GM18909 (cell line): ENCODE data around the gene NUTM2E.
"Not testable (repeated sequence)": the region's sequence is repeated elsewhere in the genome, so short reads cannot be mapped to it uniquely, and the experiment has no call there.

ENCODE experiments used
- ATAC-seq: cut with Tn5 transposase; IDR thresholded peaks from one replicate; pipeline ENCODE4 v1.9.1; 2021; ENCODE audit warnings: mild to moderate bottlenecking; ENCODE audit not compliant: unreplicated experiment, poor library complexity

NUTM2E gene

DNA sequence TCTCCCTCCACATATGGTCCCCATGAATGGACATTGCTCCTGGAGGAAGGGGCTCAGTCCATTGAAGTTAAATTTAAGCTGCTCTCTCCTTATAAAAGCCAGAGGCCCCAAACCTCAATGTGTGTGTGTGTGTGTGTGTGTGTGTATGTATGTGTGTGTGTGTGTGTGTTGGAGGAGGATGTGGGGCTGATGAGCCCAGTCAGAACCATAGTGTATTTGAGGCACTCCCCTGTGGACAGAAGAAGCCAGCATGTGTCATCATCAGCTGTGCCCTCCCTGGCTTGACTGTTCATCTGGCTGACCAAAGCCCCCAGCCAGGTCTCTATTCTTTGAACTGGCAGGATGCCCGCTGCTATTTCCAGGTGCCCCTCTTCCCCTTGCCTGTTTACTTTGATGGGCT lies 35.7 kb downstream of the NUTM2E start:
- not testable (repeated sequence) for ATAC-seq

GRCh38 chr10:79862803-79863202 lies 36.3 kb downstream of the NUTM2E start:
- ATAC-seq: not testable (repeated sequence)

GRCh38 chr10:79866903-79867551 lies 40.5 kb downstream of the NUTM2E start:
- ATAC-seq: not testable (repeated sequence)

DNA sequence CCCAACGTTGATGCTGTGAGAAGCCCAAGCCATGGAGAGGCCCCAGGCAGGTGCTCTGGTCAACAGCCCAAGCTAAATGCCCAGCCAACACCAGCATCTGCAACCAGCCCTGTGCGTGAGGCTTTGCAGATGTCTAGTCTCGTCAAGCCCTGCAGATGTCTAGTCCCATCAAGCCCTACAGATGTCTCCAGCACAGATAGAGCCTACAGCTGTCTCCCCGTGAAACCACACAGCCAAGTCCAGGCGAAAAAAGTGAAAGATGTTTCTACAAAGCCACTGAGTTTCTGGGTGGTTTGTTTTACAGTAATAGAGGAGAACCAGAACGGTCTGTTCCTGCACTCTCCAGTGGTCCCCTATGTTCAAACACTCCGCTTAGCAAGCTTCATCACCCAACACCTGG lies 41.5 kb downstream of the NUTM2E start:
- ATAC-seq: not testable (repeated sequence)

DNA sequence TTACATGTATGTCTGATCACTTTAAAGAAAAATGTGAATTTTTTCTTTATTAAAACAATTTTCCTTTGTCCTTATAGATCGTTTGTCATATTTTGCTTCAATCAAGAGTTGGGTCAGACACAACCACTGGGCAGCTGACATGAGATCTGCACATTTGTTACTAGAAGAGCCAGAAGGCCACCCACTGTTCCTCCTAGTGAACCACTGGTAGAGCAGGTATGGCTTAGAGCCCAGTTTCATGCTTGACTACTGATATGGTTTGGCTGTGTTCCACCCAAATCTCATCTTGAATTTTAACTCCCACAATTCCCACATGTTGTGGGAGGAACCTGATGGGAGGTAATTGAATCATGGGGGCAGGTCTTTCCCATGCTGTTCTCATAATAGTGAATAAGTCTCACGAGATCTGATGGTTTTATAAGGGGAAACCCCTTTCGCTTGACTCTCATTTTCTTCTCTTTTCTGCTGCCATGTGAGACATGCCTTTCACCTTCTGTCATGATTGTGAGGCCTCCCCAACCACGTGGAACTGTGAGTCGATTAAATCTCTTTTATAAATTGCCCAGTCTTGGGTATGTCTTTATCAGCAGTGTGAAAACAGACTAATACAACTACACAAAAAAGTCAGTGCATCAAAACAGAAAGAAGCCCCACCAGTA lies 43.0 kb downstream of the NUTM2E start:
- not testable (repeated sequence) for ATAC-seq

GRCh38 chr10:79871729-79872128 lies 45.2 kb downstream of the NUTM2E start:
- not testable (repeated sequence) for ATAC-seq
